GM19397 (cell line): ENCODE measurements around the gene PDE1C.
"Not testable (repeated sequence)": the region's sequence is repeated elsewhere in the genome, so short reads cannot be mapped to it uniquely, and the experiment has no call there.

ENCODE experiments used
- ATAC-seq: cut with Tn5 transposase; IDR thresholded peaks from one replicate; pipeline ENCODE4 v1.9.1; 2021; ENCODE audit warnings: mild to moderate bottlenecking, moderate library complexity; ENCODE audit not compliant: unreplicated experiment

Gene PDE1C

DNA sequence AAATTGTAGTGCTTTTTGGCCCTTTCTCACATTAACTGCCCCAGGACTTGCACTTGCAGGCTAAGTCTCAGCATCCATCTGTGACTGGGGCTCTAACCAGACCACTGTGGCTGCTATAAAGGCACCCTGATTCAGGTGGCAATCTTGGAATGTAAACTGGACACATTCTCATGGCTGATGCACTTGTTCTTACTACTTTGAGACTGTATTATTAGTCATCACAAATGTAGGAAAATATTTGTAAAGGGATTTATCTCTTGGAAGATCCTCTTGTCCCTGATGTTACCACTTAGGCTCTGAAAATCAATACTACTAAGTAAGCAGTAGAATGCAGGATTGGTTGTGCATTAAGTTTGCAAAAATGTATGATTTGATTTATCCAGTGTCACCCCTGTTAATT, 25.0 kb downstream of the PDE1C start:
- ATAC-seq: no peak

- no peak for ATAC-seq
Measured at GRCh38 chr7:32044739-32045138, 25.5 kb downstream of the PDE1C start.

- ATAC-seq: no peak
Measured at GRCh38 chr7:32043688-32044087, 26.5 kb downstream of the PDE1C start.

- ATAC-seq: no peak
Measured at GRCh38 chr7:32042900-32043299, 27.3 kb downstream of the PDE1C start.

GRCh38 chr7:32039000-32039756, 31.0 kb downstream of the PDE1C start:
- ATAC-seq: no peak

GRCh38 chr7:32037650-32038198, 32.5 kb downstream of the PDE1C start:
- peak; percentile 78 for ATAC-seq

GRCh38 chr7:32036557-32036956, 33.6 kb downstream of the PDE1C start:
- ATAC-seq: no peak

- ATAC-seq: no peak
Measured at GRCh38 chr7:32034052-32034451, 36.2 kb downstream of the PDE1C start.

- ATAC-seq: no peak
Measured at GRCh38 chr7:32033006-32033405, 37.2 kb downstream of the PDE1C start.

DNA sequence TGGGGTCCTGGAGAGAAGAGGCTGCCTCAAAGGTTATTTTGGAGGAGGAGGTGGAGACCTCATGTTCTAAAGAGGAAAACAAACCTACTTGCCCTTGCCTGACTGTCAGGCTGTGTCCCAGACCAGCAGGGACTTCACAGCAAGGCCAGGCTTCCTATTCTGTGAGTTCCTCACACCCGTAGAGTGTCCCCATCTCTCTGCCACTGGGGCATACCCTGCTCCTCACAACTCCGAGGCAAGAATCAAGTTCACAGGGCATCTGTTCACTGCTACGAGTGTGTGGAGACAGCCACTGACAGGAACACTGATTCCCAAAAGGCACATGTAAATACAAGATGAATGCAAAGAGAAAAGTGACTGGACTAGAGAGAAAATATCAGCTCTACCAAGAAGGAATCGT, 38.0 kb downstream of the PDE1C start:
- ATAC-seq: no peak

- no peak for ATAC-seq
Measured at GRCh38 chr7:32030904-32031692, 39.1 kb downstream of the PDE1C start.

DNA sequence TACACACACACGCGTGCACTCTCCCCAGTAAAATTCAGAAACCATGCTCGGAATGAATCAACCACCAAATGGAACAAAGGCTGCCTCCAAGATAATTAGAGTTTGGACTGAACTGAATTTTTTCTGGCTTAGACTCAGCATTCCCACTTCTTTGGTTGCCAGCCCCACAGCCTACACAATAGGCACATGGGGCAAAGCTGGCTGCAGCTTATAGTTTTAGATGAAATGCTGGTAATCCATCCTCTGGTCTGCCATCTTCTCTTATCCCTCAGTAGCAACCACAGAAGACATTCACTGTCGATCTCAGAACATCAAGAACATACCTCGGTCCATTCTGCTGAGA, 44.2 kb downstream of the PDE1C start:
- ATAC-seq: no peak

- no peak for ATAC-seq
Measured at GRCh38 chr7:32025381-32026082, 44.7 kb downstream of the PDE1C start.

GRCh38 chr7:32023376-32023775, 46.8 kb downstream of the PDE1C start:
- no peak for ATAC-seq

DNA sequence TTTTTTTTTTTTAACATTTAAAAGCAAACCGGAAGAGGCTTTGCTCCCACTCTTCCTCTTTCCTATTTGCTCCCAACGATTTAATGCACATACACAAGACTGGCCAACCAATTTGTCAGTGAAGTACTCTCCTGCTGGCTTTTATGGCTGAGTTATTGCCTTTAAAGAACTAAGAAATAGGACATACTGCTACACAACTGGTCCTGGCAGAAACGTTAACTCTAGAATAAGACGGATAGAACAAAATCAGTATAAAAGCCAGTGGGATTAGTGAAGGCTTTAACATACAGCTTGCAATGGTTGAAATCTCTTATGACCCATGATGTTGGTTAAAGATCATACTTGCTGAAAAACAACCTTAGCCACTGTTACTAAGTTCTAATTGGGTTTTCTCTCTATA, 47.2 kb downstream of the PDE1C start:
- no peak for ATAC-seq

GRCh38 chr7:32020551-32021159, 49.6 kb downstream of the PDE1C start:
- ATAC-seq: no peak

DNA sequence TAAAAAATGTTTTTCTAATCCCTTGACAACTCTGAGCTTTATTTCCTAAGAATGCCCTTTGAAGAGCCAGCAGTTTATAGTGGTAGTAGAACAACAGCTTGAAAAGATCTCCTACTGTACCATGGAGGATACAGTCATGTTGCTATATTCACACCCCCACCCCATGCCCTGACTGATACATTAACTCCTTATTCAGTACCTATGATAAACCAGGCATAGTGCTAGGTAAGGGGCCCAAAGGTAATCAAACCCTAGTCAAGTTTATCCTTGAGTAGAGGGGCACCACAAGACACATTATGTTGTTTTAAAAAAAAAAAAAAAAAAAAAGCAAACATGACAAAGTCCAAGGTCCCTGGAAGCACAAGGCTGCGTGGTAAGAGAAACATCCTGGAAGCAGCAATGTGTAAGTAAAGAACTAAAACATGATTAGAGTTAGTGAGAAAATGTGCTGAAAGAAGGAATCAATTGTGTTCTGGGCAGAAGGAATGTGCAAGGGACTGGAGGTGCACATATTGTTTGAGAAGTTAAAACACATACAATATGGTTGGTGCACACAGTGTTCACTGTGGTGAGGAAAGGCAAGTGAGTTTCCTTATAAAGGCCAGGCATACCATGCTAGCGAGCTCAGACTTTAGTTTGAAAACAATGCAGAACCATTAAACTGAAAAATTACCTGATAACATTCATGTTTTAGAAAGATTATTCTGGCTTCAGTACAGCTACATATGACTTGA, 51.2 kb downstream of the PDE1C start:
- ATAC-seq: no peak

DNA sequence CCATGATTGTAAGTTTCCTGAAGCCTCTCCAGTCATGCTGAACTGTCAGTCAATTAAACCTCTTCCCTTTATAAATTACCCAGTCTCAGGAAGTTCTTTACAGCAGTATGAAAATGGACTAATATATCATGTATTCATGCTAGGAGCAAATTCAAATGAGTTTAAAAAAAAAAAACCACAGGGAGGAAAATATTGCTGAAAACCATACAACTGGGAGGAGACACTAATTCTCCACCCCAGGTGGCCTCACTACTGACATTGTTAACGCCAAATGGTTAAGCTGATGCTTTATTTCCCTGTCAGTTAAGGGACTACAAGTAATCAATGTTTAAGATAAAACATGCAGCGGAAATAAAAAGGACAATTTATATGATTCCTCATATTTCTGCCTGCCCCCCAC, 55.1 kb downstream of the PDE1C start:
- ATAC-seq: no peak

DNA sequence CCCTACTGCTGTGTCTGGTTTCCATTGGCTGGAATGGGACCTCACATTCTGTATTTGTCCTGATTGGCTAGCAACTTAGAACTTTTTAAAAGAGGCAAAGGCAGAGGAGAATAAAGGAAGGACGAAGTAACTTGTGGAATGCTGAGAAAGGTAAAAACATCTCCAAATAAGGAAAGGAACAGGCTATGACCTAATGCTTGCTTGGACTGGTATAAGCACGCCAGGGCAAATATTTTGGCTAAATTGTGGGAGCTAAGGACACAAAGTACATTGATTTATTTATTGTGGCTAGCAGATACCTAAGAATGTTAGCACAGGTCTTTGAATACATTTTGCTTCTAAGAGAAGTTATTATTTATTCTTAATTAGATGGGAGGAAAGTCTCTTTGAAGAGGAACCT, 56.7 kb downstream of the PDE1C start:
- ATAC-seq: not testable (repeated sequence)

DNA sequence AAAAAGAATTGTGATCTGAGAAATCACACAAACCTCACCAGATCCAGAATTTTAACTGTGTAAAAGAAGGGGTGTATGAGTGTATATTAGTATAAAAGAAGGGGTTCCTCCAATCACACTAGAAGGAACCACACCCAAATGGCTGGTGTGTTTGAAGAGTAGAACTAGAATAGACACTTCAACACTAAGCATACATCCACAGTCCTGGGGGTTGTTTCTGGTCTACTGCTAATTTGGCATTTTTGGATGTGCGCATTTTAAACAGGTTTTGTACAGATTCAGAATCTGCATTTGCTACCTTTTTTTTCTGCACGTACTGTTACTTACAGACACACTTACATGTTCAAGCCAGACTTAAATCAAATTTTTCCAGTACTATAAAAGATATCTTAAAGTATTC, 64.6 kb downstream of the PDE1C start:
- ATAC-seq: no peak
